Chondrocyte (in vitro differentiated cells): ENCODE measurements around the gene ADAR. TPM values are rescaled to one million over a fixed set of nuclear protein-coding genes. Genes with fewer than 3 reads are reported as not detected.

Experiments used
- DNase-seq: peaks from one replicate; pipeline ENCODE4 v3.0.0; 2021; ENCODE audit warnings: mixed read lengths, low spot score
- H3K27ac Mint-ChIP-seq: one replicate; pipeline ENCODE4 v1.8.0; 2021; ENCODE audit warnings: mild to moderate bottlenecking, moderate library complexity, mixed read lengths; ENCODE audit not compliant: unreplicated experiment
- H3K27me3 Mint-ChIP-seq: 2 replicates; pipeline ENCODE4 v1.8.0; 2021; ENCODE audit warnings: low read depth, mixed read lengths
- H3K36me3 Mint-ChIP-seq: 2 replicates; pipeline ENCODE4 v1.8.0; 2021; ENCODE audit warnings: low read depth, mixed read lengths
- H3K4me1 Mint-ChIP-seq: 2 replicates; pipeline ENCODE4 v1.8.0; 2021; ENCODE audit warnings: low read depth, mild to moderate bottlenecking, mixed read lengths
- H3K4me3 Mint-ChIP-seq: one replicate; pipeline ENCODE4 v1.8.0; 2021; ENCODE audit warnings: mild to moderate bottlenecking, moderate library complexity, mixed read lengths; ENCODE audit not compliant: unreplicated experiment
- H3K9me3 Mint-ChIP-seq: 2 replicates; pipeline ENCODE4 v1.8.0; 2021; ENCODE audit warnings: low read depth, mixed read lengths
- CTCF ChIP-seq: fragments of 200-600 bp; sonication (generic); IDR thresholded peaks from 2 replicates; pipeline ENCODE4 v1.5.0; 2021; ENCODE audit warnings: antibody characterized with exemption, mild to moderate bottlenecking, moderate library complexity
- total RNA-seq: library from RNA; stranded (reverse); gene quantifications from 3 replicates; pipeline ENCODE4 v1.2.1, GENCODE V29; 2021

ADAR gene
- total RNA-seq, 1 donor from 2014 or later = 125 TPM

- peaks cover 14% of the 10 kb centered on the region for H3K4me1 Mint-ChIP-seq
- H3K4me3 Mint-ChIP-seq = no peak overlapping the region
- no peaks in the 10 kb centered on the region for H3K9me3 Mint-ChIP-seq
- H3K36me3 Mint-ChIP-seq = peaks cover 75% of the 10 kb centered on the region
- DNase-seq = no peak
- no peaks in the 10 kb centered on the region for H3K27me3 Mint-ChIP-seq
- H3K27ac Mint-ChIP-seq = peak overlapping the region; percentile 72
- TF ChIP-seq CTCF = no peak
These were observed 24.2 kb downstream of the ADAR start for GRCh38 chr1:154583773-154584172.

GRCh38 chr1:154582885-154583284, 25.1 kb downstream of the ADAR start:
- TF ChIP-seq CTCF = no peak
- Mint-ChIP-seq H3K27me3 (no peaks in the 10 kb centered on the region), H3K27ac (no peak overlapping the region), H3K36me3 (peaks cover 71% of the 10 kb centered on the region), H3K4me3 (no peak overlapping the region), H3K4me1 (peaks cover 14% of the 10 kb centered on the region), H3K9me3 (no peaks in the 10 kb centered on the region)
- DNase-seq = no peak

DNA sequence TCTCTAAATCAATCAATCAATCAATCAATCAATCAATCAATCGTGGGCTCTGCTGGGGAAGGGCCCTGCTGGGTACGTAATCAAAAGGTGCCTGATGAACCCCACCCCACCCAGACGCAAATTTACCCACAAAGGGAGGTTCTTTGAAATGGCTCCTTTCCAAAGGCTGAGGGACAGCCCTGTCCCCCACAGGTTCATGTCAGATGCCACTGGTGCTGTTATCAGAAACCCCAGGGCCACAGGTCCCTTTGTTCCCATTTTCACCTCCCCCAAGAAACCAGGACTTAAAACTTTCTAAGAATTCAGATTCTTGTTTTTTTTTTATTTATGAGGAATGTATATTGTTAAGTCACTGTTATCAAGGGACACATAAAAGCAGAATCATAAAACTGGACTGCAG, 26.2 kb downstream of the ADAR start:
- H3K36me3 Mint-ChIP-seq = peaks cover 60% of the 10 kb centered on the region
- TF ChIP-seq CTCF = no peak

DNA sequence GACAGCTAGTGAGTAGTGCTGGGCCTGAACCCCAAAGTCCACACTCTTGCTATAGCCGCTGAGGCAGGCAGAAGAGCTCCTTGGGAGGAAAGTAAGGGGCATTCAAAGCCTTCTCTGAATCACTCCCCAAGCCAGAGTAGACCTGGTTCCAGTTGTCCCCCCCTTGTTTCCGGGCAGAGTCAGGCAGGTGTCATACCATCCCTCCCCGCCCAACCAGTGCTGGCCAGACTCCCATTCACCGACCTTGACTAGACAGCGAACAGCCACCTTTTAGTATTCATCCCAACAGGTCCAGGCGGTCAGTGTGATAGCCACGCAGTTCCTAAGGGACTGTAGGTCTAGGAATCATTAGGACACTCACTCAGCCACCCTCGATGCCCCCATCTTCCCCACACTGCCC, 28.6 kb downstream of the ADAR start:
- Mint-ChIP-seq H3K27me3 (no peaks in the 10 kb centered on the region), H3K4me1 (peaks cover 10% of the 10 kb centered on the region), H3K36me3 (peaks cover 39% of the 10 kb centered on the region), H3K4me3 (no peak overlapping the region), H3K9me3 (no peaks in the 10 kb centered on the region), H3K27ac (no peak overlapping the region)
- no peak for DNase-seq
- no peak for TF ChIP-seq CTCF

More for the DNA sequence above, 26.2 kb downstream of the ADAR start:
- DNase-seq = no peak
- Mint-ChIP-seq H3K4me1 (peaks cover 14% of the 10 kb centered on the region), H3K27me3 (no peaks in the 10 kb centered on the region), H3K4me3 (no peak overlapping the region), H3K9me3 (no peaks in the 10 kb centered on the region), H3K27ac (no peak overlapping the region)

DNA sequence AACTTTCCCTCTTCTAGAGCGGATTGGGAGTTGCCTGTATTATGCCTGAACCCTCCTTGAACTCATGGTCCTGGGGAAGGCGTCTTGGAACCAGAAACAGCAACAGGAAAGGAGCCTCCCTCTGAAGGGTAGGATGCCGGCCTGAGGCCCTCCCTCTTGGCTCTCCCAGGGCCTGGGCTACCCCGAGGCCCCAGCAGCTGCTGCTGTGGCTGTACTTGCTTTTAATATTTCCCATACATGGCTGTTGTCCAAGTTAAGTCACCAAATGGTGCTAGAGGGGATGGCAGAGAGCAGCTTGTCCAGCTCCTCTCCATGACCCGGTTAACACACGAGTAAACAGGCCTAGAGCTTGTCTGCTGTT, 29.9 kb downstream of the ADAR start:
- TF ChIP-seq CTCF = no peak
- H3K36me3 Mint-ChIP-seq = peaks cover 28% of the 10 kb centered on the region

More for the DNA sequence above, 29.9 kb downstream of the ADAR start:
- Mint-ChIP-seq H3K4me1 (no peaks in the 10 kb centered on the region), H3K9me3 (no peaks in the 10 kb centered on the region), H3K27me3 (no peaks in the 10 kb centered on the region), H3K27ac (no peak overlapping the region), H3K4me3 (no peak overlapping the region)
- no peak for DNase-seq
